ENCODE measurements around the gene SSR3.

DNA sequence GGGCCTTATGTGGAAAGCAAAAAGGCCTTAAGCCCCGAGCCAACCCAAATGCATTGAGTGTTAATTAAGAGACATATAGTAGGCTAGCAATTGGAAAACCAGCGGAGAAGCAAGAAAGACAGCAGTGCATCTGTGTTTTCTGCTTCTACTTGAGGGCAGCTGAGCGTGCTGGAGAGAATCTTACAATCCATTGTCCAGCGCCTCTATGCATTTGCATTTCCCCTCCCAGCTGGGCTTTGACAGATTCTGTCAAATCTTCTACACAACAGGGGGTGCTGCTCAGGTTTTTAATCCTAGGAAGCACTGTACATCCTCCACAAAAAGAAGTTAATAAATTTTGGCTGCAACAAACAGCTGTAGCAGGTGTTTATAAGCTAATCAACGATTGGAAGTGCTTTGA, 23.9 kb downstream of the SSR3 start:
- TF ChIP-seq, protein P1, sequence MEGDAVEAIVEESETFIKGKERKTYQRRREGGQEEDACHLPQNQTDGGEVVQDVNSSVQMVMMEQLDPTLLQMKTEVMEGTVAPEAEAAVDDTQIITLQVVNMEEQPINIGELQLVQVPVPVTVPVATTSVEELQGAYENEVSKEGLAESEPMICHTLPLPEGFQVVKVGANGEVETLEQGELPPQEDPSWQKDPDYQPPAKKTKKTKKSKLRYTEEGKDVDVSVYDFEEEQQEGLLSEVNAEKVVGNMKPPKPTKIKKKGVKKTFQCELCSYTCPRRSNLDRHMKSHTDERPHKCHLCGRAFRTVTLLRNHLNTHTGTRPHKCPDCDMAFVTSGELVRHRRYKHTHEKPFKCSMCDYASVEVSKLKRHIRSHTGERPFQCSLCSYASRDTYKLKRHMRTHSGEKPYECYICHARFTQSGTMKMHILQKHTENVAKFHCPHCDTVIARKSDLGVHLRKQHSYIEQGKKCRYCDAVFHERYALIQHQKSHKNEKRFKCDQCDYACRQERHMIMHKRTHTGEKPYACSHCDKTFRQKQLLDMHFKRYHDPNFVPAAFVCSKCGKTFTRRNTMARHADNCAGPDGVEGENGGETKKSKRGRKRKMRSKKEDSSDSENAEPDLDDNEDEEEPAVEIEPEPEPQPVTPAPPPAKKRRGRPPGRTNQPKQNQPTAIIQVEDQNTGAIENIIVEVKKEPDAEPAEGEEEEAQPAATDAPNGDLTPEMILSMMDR (IDR thresholded peaks at IDR 0.05), result no peak
- TF ChIP-seq POLR2A (IDR thresholded peaks at IDR 0.05), result no peak

Data from thyroid gland (tissue), 4 donors.